A673 (cell line): ENCODE measurements around the gene CHST9. TPM values are rescaled to one million over a fixed set of nuclear protein-coding genes. Genes with fewer than 3 reads are reported as not detected.

ENCODE experiments used
- BruUV-seq: library from RNA; stranded (reverse); fragments of 400-500 nt; replicated peaks from 2 replicates; lab custom pipeline; 2021; lab: Mats Ljungman, UMichigan
- CTCF ChIA-PET: fragments of 300-600 bp; sonication (Branson Sonifier 250); formaldehyde crosslinking; loops from one replicate; lab custom pipeline; 2022; ENCODE audit warnings: antibody characterized with exemption; lab: Charles Lee
- POLR2A ChIA-PET: fragments of 300-600 bp; sonication (Branson Sonifier 250); formaldehyde crosslinking; loops from one replicate; lab custom pipeline; 2022; ENCODE audit warnings: antibody characterized with exemption; ENCODE audit not compliant: low non-redundant PET; lab: Charles Lee
- DNase-seq: peaks from one replicate; pipeline ENCODE4 v3.0.0-alpha.2; 2015; ENCODE audit warnings: low spot score
- H3K27ac ChIP-seq: fragments of 200-600 bp; sonication (generic); 2 replicates; pipeline ENCODE4 v1.5.1; 2016; ENCODE audit warnings: mixed run types, low read depth, mild to moderate bottlenecking, mixed read lengths, antibody characterized with exemption, low read length; ENCODE audit not compliant: poor library complexity, severe bottlenecking
- H3K27me3 ChIP-seq: fragments of 200-600 bp; sonication (generic); replicated peaks from 2 replicates; pipeline ENCODE4 v1.6.1; 2017; ENCODE audit warnings: mixed run types, low read depth, mild to moderate bottlenecking, mixed read lengths, antibody characterized with exemption, low read length; ENCODE audit not compliant: insufficient read depth, poor library complexity
- H3K36me3 ChIP-seq: fragments of 200-600 bp; sonication (generic); 2 replicates; pipeline ENCODE4 v1.6.1; 2016; ENCODE audit warnings: mixed run types, mild to moderate bottlenecking, mixed read lengths, antibody characterized with exemption, low read length; ENCODE audit not compliant: insufficient read depth, poor library complexity, severe bottlenecking
- H3K4me1 ChIP-seq: fragments of 200-600 bp; sonication (generic); 2 replicates; pipeline ENCODE4 v1.6.1; 2017; ENCODE audit warnings: mixed run types, mild to moderate bottlenecking, mixed read lengths, antibody characterized with exemption, low read length; ENCODE audit not compliant: insufficient read depth, poor library complexity, severe bottlenecking
- H3K4me3 ChIP-seq: fragments of 200-600 bp; sonication (generic); 2 replicates; pipeline ENCODE4 v1.5.1; 2016; ENCODE audit warnings: low read depth, mixed run types, mild to moderate bottlenecking, mixed read lengths, low read length; ENCODE audit not compliant: poor library complexity, severe bottlenecking
- H3K9me3 ChIP-seq: fragments of 200-600 bp; sonication (generic); 2 replicates; pipeline ENCODE4 v1.6.1; 2016; ENCODE audit warnings: mixed run types, low read depth, mild to moderate bottlenecking, mixed read lengths, antibody characterized with exemption, low read length; ENCODE audit not compliant: poor library complexity, severe bottlenecking
- CTCF ChIP-seq: fragments of 300-800, 200-600 bp; sonication (generic); conservative IDR thresholded peaks from 2 replicates; pipeline ENCODE4 v1.5.1; 2017; ENCODE audit warnings: low read depth, mild to moderate bottlenecking, antibody characterized with exemption, low read length, moderate library complexity, mixed read lengths
- EZH2 ChIP-seq: fragments of 200-600 bp; sonication (generic); IDR thresholded peaks from 2 replicates; pipeline ENCODE4 v1.6.1; 2017; ENCODE audit warnings: borderline replicate concordance, low read depth, mild to moderate bottlenecking, mixed read lengths, antibody characterized with exemption, low read length; ENCODE audit not compliant: poor library complexity, severe bottlenecking
- intact Hi-C: fragments of 100-400 bp; cut with micrococcal nuclease; formaldehyde crosslinking; loops from one replicate; pipeline ENCODE4 v1.10.0; 2022; ENCODE audit not compliant: unreplicated experiment
- total RNA-seq: library from RNA; stranded (reverse); gene quantifications from 2 replicates; pipeline ENCODE4 v1.2.3, GENCODE V29; 2021

CHST9 gene
- total RNA-seq, 1 experiment from 2014 or later = not detected

- POLR2A ChIA-PET = no interaction called here
- no peak for TF ChIP-seq CTCF
- no peak for TF ChIP-seq EZH2
- H3K4me1 ChIP-seq = no peaks in the 10 kb centered on the region
- no peak overlapping the region for H3K4me3 ChIP-seq
- DNase-seq = no peak
- H3K27ac ChIP-seq = no peak overlapping the region
- BruUV-seq = no TSS peak
- no peaks in the 10 kb centered on the region for H3K9me3 ChIP-seq
- CTCF ChIA-PET = no interaction called here
- peaks cover 2% of the 10 kb centered on the region for H3K27me3 ChIP-seq
- intact Hi-C loops = no loop called here
- H3K36me3 ChIP-seq = no peaks in the 10 kb centered on the region
Observed at GRCh38 chr18:26869640-26870039, 315.5 kb downstream of the CHST9 start.

GRCh38 chr18:26868968-26869586, 316.0 kb downstream of the CHST9 start:
- POLR2A ChIA-PET = no interaction called here
- Histone ChIP-seq H3K27ac (no peak overlapping the region), H3K4me1 (no peaks in the 10 kb centered on the region), H3K4me3 (no peak overlapping the region), H3K36me3 (no peaks in the 10 kb centered on the region), H3K9me3 (no peaks in the 10 kb centered on the region), H3K27me3 (peaks cover 7% of the 10 kb centered on the region)
- no TSS peak for BruUV-seq
- intact Hi-C loops = no loop called here
- no peak for DNase-seq
- CTCF ChIA-PET = no interaction called here
- TF ChIP-seq EZH2 = no peak

GRCh38 chr18:26867471-26867870, 317.6 kb downstream of the CHST9 start:
- no peak overlapping the region for H3K27ac ChIP-seq
- peaks cover 10% of the 10 kb centered on the region for H3K27me3 ChIP-seq
- H3K4me3 ChIP-seq = no peak overlapping the region
- BruUV-seq = no TSS peak
- H3K4me1 ChIP-seq = no peaks in the 10 kb centered on the region
- no peaks in the 10 kb centered on the region for H3K36me3 ChIP-seq
- intact Hi-C loops = no loop called here
- ChIA-PET CTCF (no interaction called here), POLR2A (no interaction called here)
- no peak for DNase-seq
- H3K9me3 ChIP-seq = no peaks in the 10 kb centered on the region
- TF ChIP-seq CTCF = no peak
- no peak for TF ChIP-seq EZH2

- no peak for DNase-seq
- Histone ChIP-seq H3K4me1 (no peaks in the 10 kb centered on the region), H3K9me3 (no peaks in the 10 kb centered on the region), H3K27ac (no peak within 1 kb of the TSS), H3K36me3 (no peaks in the 10 kb centered on the region), H3K4me3 (no peak within 1 kb of the TSS), H3K27me3 (peaks cover 15% of the 10 kb centered on the region)
- intact Hi-C loops = no loop called here
- TF ChIP-seq CTCF (no peak), EZH2 (no peak)
- no TSS peak for BruUV-seq
- CTCF ChIA-PET = no interaction called here
- POLR2A ChIA-PET = no interaction called here
Observed at GRCh38 chr18:26865557-26865956, 319.6 kb downstream of the CHST9 start, which contains the start of gene AQP4. Gene AQP4 (minus strand): TSS chr18:26865707. CDS start chr18:26865689, 18 bp downstream.
